Right atrium auricular region (tissue), 2 donors: ENCODE results near the gene NOD1. TPM values are rescaled to one million over a fixed set of nuclear protein-coding genes. Genes with fewer than 3 reads are reported as not detected.

ENCODE experiments used
- DNase-seq: peaks from one replicate; pipeline ENCODE4 v3.0.0-alpha.2; 2019; ENCODE audit warnings: low spot score
- H3K27ac ChIP-seq, 2 donors: fragments of 200-600 bp; sonication (generic); 1 replicate in 1 of 2; 2 replicates in 1 of 2; pipeline ENCODE4 v1.5.1; 2016 to 2019
- H3K27me3 ChIP-seq, 2 donors: fragments of 200-600 bp; sonication (generic); one replicate each; pipeline versions ENCODE4 v1.5.1 to v1.6.0; 2017 to 2019
- H3K36me3 ChIP-seq: fragments of 200-600 bp; sonication (generic); one replicate; pipeline ENCODE4 v1.5.1; 2016
- H3K4me1 ChIP-seq, 2 donors: fragments of 200-600 bp; sonication (generic); one replicate each; pipeline versions ENCODE4 v1.5.1 to v1.6.0; 2017 to 2019
- H3K4me3 ChIP-seq, 2 donors: fragments of 200-600 bp; sonication (generic); 1 replicate in 1 of 2; 2 replicates in 1 of 2; pipeline ENCODE4 v1.5.1; 2017 to 2019; ENCODE audit warnings: mild to moderate bottlenecking in 1 of 2, moderate library complexity in 1 of 2
- H3K9me3 ChIP-seq, 2 donors: fragments of 200-600 bp; sonication (generic); one replicate each; pipeline ENCODE4 v1.5.1; 2019
- total RNA-seq, 2 donors: library from RNA; depleted of rRNA; stranded (reverse); fragments of >200 nt; gene quantifications; one replicate each; pipeline ENCODE4 v1.1.0, GENCODE V29; 2016
- TF ChIP-seq, protein P1 (sequence below), 2 donors: fragments of 200-600 bp; sonication (generic); IDR thresholded peaks; one replicate each; pipeline ENCODE4 v1.5.1; 2019; ENCODE audit warnings: antibody characterized with exemption in 2 of 2

The NOD1 gene
- total RNA-seq, 2 donors from 2014 or later, result 9.0 to 11.2 TPM

DNA sequence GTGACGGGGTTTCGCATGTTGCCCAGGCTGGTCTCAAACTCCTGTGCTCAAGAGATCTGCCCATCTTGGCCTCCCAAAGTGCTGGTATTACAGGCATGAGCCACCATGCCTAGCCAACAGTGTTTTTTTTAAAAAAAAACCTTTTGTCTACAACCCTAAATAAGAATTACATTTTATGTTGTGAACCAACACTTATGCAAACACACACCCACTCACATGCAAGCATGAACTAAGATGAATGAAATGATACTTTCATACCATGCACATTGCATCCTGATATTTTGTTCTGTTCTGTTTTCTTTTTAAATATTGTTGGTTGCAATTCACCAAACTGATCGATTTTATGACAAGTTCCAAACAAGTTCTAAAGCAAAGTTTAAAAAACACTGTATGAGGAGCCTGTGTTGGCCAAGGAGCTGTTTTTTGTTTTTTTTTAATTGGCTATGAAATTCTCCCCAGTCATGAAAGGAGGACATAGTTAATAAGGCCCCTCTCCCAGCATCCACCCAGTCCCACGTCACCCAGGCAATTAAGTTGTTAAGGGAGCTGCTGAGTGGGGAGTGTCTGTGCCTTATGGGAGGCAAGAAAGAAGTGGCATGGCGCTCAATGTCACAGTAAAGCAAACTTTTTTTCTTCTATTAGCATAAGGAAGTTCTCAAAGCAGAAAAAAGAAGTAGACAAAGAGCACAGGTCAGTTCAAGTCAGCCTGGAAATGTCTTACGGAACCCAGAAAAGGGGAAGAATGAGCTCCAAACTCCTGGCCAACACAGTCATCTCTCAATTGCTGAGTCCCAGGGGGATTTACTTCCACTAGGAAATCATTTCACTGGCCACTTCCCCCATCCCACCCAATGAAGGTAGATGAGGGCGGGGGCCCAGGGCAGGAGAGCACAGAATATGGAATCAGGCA lies 50.1 kb downstream of the NOD1 start:
- H3K27me3 ChIP-seq, result no peaks in the 10 kb centered on the region
- TF ChIP-seq, protein P1, sequence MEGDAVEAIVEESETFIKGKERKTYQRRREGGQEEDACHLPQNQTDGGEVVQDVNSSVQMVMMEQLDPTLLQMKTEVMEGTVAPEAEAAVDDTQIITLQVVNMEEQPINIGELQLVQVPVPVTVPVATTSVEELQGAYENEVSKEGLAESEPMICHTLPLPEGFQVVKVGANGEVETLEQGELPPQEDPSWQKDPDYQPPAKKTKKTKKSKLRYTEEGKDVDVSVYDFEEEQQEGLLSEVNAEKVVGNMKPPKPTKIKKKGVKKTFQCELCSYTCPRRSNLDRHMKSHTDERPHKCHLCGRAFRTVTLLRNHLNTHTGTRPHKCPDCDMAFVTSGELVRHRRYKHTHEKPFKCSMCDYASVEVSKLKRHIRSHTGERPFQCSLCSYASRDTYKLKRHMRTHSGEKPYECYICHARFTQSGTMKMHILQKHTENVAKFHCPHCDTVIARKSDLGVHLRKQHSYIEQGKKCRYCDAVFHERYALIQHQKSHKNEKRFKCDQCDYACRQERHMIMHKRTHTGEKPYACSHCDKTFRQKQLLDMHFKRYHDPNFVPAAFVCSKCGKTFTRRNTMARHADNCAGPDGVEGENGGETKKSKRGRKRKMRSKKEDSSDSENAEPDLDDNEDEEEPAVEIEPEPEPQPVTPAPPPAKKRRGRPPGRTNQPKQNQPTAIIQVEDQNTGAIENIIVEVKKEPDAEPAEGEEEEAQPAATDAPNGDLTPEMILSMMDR (IDR thresholded peaks at IDR 0.05), result no peak
- no peak overlapping the region for H3K4me3 ChIP-seq
- H3K4me1 ChIP-seq, result peaks cover 0 to 21% of the 10 kb centered on the region in 2 donors
- no peaks in the 10 kb centered on the region for H3K9me3 ChIP-seq
- H3K27ac ChIP-seq, result no peak overlapping the region
- peak; percentile 46 for DNase-seq
- H3K36me3 ChIP-seq, result peaks cover 61% of the 10 kb centered on the region

DNA sequence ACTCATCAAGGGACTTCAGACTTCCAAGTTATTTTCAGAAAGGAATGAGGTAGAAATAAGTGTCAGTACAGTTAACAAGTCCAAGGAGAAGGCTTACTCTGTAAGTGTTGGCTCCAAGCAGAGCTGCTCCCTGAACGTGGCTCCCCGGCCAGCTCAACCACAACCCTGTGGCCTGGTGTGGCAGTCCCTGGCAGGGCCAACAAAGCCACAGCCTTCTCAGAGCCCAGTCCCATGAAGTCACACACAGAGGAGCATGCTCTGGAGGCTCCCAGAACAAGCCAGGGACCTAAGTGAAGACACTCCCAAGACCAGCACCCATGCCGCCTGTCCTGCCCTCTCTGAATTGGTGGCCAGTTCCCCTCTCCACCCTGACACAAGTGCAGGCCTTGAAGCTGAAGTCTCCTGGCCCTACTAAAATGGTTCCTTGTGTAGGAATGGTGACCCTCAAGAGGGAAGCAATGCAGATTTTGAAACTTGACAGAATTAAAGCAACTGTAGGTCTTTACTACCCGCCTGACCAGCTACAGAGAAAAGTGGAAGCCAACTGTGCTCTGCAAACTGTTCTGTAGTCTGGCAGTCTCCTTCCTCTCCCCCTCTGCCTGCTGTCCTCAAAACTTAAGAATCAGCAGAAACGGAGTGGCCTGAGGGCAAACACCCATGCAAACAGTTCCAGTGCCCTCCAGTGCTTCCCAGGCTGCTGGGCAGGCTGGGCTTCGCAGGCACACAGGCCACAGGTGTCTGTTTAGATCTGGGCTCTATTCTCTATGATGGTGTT lies 51.1 kb downstream of the NOD1 start:
- Histone ChIP-seq H3K4me1 (peaks cover 0 to 11% of the 10 kb centered on the region in 2 donors), H3K36me3 (peaks cover 61% of the 10 kb centered on the region)

DNA sequence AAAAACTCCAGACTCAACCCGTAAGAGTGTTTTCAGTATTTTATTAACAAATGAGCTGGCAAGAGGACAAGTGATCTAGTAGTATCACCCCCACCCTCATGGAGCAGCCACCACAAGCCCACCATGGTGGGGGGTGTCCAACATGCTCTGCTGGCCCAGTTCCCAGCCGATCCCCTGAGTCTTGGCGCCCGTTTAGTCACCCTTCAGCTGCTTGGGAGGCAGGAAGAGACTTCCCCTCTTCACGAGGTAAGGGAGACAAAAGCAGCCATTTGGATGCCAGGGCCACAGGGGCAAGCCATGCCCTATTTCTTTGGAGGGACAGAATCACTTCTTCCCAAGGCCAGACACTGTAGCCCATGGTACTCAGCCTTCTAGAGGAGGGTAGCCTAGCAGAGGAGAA lies 54.1 kb downstream of the NOD1 start:
- no peaks in the 10 kb centered on the region for H3K27me3 ChIP-seq

More for the DNA sequence above, 51.1 kb downstream of the NOD1 start:
- peak; percentile 57 for DNase-seq
- Histone ChIP-seq H3K9me3 (no peaks in the 10 kb centered on the region), H3K27ac (no peak overlapping the region), H3K4me3 (no peak overlapping the region), H3K27me3 (no peaks in the 10 kb centered on the region)
- TF ChIP-seq, protein P1 (IDR thresholded peaks at IDR 0.05), result no peak

DNA sequence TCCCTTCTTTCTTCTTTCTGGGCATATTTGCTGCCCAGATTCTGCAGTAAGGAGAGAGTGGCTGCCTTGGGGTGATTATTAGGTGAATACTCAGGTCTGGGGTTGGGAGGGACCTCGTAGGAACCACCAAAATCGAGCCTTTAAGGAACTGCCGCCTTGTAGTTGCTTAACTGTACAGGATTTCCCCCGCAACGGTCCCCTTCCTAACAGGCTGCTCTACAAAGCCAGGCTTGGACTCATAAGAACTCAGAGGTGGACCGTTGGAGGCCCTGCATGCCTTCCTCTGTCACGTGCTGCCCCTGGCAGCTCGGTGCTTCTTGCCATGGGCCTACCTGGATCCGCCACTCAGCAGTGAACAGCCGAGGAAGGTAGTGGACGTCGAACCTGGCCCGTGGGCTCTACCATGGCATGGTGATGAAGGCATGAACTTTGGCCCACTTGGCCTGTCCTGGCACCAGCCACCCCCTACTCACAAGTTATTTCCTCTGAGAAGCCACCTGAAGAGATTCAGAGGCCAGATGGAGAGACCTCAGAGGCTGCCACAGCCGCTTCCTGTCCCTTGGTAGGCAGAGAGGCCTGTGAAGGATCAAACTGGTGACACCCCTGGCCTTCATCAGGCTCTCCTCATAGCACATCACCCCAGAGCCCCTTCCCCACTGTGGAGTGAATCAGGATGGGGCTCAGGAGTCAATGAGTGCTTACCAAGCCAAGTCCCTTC lies 54.6 kb downstream of the NOD1 start:
- peaks cover 46% of the 10 kb centered on the region for H3K36me3 ChIP-seq
- no peaks in the 10 kb centered on the region for H3K4me1 ChIP-seq
- H3K9me3 ChIP-seq, result no peaks in the 10 kb centered on the region
- no peak overlapping the region for H3K27ac ChIP-seq
- TF ChIP-seq, protein P1 (IDR thresholded peaks at IDR 0.05), result no peak
- DNase-seq, result no peak
- H3K4me3 ChIP-seq, result no peak overlapping the region
- no peaks in the 10 kb centered on the region for H3K27me3 ChIP-seq

More for the DNA sequence above, 54.1 kb downstream of the NOD1 start:
- Histone ChIP-seq H3K4me1 (no peaks in the 10 kb centered on the region), H3K36me3 (peaks cover 52% of the 10 kb centered on the region), H3K27ac (no peak overlapping the region), H3K9me3 (no peaks in the 10 kb centered on the region), H3K4me3 (no peak overlapping the region)
- TF ChIP-seq, protein P1 (IDR thresholded peaks at IDR 0.05), result no peak
- DNase-seq, result peak; percentile 38

DNA sequence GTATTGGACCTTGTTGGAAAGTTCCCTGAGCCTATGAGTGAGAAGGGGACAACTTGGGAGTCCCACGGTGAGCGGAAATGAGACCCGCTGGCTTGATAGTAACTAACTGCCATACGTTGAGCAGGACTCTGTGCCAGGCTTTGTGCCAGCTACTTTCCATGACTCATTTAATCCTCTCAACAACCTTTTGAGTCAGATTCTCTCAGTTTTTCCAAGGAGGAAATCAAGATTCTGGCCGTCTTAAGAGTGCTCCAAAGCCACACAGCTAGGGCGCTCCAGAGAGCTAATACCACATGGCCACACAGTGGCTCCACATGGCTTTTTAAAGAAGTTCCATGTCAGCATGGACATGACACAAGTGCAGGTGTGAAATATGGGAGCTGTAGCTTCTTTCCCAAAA lies 55.7 kb downstream of the NOD1 start:
- Histone ChIP-seq H3K27me3 (no peaks in the 10 kb centered on the region), H3K36me3 (peaks cover 36% of the 10 kb centered on the region), H3K9me3 (no peaks in the 10 kb centered on the region), H3K4me1 (no peaks in the 10 kb centered on the region), H3K27ac (no peak overlapping the region), H3K4me3 (no peak overlapping the region)
- TF ChIP-seq, protein P1 (IDR thresholded peaks at IDR 0.05), result no peak
- DNase-seq, result no peak
